IPS-18c (cell line): ENCODE measurements around the gene EXOSC1.
A peak's percentile ranks its signal among the peaks of the same experiment; 100 is the strongest.
"Not testable (repeated sequence)": the region's sequence is repeated elsewhere in the genome, so short reads cannot be mapped to it uniquely, and the experiment has no call there.

Source experiments
- H3K4me3 ChIP-seq: 2 replicates; pipeline ENCODE4 v1.7.0; 2013; ENCODE audit warnings: low read depth, mild to moderate bottlenecking, low read length, moderate library complexity; ENCODE audit not compliant: insufficient read depth
- H3K9me3 ChIP-seq: one replicate; pipeline ENCODE4 v1.6.1; 2013; ENCODE audit warnings: mild to moderate bottlenecking, low read length, moderate library complexity; ENCODE audit not compliant: control insufficient read depth, insufficient read depth

Gene EXOSC1

GRCh38 chr10:97445722-97446639, at the start of gene EXOSC1, which contains the start of gene ZDHHC16:
Gene EXOSC1, minus strand, starts transcription at chr10:97446006. Its CDS starts 21 bp downstream, at chr10:97445985.
Gene ZDHHC16, plus strand, starts transcription at chr10:97446175. Its CDS starts 5,501 bp downstream, at chr10:97451676.
- Histone ChIP-seq H3K4me3 (peak within 1 kb of the TSS; percentile 99), H3K9me3 (no peaks in the 10 kb centered on the region)

- H3K9me3 ChIP-seq = no peaks in the 10 kb centered on the region
- no peak overlapping the region for H3K4me3 ChIP-seq
Measured at GRCh38 chr10:97494863-97495506, 49.2 kb upstream of the EXOSC1 start.

DNA sequence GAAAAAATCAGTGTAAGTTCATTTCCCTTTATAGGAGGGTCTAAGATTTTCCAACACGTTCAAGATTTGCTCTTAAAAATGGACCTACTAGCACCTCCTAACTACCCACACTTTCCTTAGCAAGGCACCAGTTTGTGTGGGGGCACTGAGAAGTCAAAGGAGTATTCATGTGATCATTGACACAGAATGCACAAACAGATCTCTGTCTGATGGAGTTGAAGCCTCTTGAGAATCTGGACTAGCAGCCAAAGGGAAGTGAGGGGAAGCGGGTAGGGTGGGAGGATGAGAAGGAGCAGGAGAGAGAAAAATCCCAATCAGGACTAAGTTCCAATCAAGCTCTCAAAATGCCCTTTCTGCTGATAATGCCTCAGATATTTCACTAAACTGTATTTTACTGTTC, 48.3 kb upstream of the EXOSC1 start:
- Histone ChIP-seq H3K9me3 (no peaks in the 10 kb centered on the region), H3K4me3 (no peak overlapping the region; the same call in 1 of the 2 replicates)

DNA sequence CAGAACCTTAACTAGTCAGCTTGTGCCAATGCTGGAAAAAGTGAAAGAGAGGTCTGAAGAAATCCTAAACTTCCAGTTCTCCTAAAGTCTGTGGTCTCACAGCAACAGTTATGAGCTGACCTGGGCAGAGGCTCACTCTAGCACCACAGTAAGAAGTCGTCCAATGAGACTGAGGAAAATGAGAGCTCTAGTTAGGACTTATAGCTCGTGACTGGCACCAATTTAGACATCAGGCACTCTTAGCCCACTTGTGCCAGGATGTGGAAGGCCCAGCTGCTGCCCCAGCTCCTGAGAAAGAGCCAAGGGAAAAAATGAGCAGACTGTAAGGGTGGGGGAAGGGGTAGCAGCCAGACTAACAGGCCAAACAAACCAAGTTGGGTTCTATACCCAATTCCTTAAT, 44.8 kb upstream of the EXOSC1 start:
- H3K9me3 ChIP-seq = no peaks in the 10 kb centered on the region
- no peak overlapping the region for H3K4me3 ChIP-seq

DNA sequence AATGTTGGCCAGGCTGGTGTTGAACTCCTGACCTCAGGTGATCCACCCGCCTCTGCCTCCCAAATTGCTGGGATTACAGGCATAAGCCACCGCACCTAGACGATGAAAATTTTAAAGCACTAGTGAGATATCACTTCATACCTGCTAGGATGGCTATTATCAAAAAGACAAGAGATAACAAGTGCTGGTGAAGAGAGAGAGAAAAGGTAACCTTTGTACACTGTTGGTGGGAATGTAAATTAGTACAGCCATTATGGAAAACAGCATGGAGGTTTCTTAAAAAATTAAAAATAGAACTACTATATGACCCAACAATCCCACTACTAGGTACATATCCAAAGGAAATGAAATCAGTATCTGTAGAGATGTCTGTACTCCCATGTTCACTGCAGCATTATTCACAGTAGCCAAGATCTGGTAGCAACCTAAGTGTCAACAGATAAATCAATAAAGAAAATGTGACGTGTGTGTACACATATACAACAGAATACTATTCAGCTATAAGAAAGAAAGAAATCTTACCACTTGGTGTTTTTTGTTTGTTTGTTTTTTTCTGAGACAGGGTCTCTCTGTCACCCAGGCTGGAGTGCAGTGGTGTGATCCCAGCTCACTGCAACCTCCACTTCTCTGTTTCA, 40.0 kb upstream of the EXOSC1 start:
- Histone ChIP-seq H3K4me3 (no peak overlapping the region), H3K9me3 (no peaks in the 10 kb centered on the region)

DNA sequence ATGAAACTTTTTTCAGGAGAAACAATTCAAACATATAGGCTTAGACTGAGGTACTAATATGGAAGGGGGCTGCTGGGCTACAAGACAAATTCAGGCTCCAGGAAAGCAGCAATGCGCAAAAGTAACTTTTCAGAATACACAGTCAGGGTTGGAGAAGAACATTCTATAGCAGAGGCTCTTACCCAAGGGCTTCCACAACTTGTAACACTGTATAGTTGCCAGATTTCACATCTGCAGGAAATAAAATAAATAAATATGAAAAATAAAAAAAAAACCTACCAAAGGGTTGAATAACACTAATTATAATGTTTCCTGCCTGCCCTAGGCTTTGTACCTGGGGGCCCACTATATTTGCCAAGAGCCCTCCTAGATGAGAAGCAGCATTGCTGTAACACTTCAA, 38.1 kb upstream of the EXOSC1 start:
- Histone ChIP-seq H3K4me3 (no peak overlapping the region), H3K9me3 (no peaks in the 10 kb centered on the region)

- H3K9me3 ChIP-seq = no peaks in the 10 kb centered on the region
- no peak overlapping the region for H3K4me3 ChIP-seq
Measured at GRCh38 chr10:97483506-97483905, 37.7 kb upstream of the EXOSC1 start.

GRCh38 chr10:97482381-97482780, 36.6 kb upstream of the EXOSC1 start:
- no peak overlapping the region for H3K4me3 ChIP-seq
- no peaks in the 10 kb centered on the region for H3K9me3 ChIP-seq

- no peak overlapping the region for H3K4me3 ChIP-seq
Measured at GRCh38 chr10:97481071-97481470, 35.3 kb upstream of the EXOSC1 start.

DNA sequence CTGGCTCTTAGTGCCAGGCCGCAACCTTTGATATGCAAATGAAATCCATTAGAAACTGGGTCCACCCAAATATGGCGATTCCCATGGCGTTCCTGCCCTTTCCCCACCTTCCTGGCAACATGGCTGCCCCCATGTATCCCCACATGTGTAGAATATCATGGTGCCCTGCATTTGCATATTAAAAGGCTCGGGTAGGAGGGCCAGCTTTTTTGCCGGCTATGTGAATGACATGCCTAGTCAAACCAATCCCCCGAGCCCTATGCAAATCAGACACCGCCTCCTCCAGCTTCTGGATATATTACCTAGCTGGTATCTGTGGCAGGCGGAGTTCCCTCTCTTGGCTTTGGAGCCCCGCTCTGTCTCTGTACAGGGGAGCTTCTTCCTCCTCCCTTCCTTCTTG, 34.1 kb upstream of the EXOSC1 start:
- Histone ChIP-seq H3K4me3 (no peak overlapping the region), H3K9me3 (no peaks in the 10 kb centered on the region)

More at GRCh38 chr10:97481071-97481470, 35.3 kb upstream of the EXOSC1 start:
- no peaks in the 10 kb centered on the region for H3K9me3 ChIP-seq

DNA sequence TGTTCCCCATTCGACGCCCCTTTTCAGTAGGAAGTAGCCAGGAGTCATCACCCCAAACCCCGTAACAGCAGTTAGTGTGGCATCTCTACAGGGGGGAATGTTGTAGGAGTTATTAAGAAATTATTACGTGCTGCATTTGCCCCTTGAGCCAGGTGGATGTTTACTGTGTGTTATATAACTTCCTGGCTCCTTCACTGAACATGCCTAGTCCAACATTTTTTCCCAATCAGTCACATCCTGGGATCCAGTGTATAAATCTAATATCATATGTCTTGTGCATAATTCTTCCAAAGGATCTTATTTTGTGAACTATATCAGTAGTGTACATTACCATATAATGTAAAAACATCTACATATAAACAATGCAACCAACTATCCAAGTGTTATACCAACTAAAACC, 33.6 kb upstream of the EXOSC1 start:
- not testable (repeated sequence) for H3K9me3 ChIP-seq, H3K4me3 ChIP-seq

DNA sequence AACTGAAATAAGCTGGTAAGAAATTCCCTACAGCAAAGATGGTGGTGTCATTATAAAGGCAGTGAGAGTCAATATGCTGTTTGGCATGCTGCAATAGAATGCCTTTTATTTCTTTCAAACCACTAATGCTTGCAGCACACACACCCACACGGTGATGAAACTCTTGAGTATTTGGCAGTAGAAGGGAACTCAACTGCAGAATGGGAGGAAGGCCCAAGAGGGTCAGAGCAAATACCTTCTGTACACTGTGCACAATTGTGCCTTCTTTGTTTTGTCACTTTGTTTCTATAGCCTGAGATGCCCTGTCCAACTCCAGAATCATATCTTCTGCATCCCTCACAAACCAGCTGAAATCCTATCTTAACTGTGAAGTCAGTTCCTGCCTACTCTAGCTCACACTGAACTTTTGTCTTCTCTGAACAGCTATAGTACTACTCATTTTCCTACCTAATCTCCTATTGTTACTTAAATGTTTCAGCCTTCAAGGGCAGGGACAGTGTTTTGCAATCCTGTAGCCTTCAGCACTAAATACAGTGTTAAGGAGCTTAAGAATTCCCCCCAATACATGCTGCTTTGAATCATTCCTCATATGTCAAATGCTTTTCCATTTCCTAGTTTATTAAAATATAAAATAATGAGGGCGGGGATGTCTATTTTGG, 30.3 kb upstream of the EXOSC1 start:
- Histone ChIP-seq H3K9me3 (no peaks in the 10 kb centered on the region), H3K4me3 (no peak overlapping the region)

DNA sequence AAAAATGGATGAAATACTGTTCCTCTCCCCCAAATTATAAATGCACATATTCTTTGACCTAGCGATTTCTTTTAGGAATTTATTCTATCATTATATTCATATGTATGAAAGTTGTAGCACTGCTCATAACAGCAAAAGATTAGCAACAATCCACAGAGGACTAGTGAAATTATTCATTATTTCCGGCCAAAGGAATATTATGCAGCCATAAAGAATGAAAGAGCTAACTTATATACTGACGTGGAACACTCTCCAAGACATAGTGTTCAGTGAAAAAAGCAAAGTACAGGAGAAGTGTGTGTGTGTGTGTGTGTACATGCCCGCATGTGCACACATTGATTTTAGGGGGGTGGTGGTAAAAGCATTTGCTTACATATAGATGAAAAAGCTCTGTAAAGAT, 29.1 kb upstream of the EXOSC1 start:
- H3K9me3 ChIP-seq = no peaks in the 10 kb centered on the region
- H3K4me3 ChIP-seq = no peak overlapping the region

GRCh38 chr10:97468781-97469180, 23.0 kb upstream of the EXOSC1 start:
- H3K9me3 ChIP-seq, H3K4me3 ChIP-seq: not testable (repeated sequence)

DNA sequence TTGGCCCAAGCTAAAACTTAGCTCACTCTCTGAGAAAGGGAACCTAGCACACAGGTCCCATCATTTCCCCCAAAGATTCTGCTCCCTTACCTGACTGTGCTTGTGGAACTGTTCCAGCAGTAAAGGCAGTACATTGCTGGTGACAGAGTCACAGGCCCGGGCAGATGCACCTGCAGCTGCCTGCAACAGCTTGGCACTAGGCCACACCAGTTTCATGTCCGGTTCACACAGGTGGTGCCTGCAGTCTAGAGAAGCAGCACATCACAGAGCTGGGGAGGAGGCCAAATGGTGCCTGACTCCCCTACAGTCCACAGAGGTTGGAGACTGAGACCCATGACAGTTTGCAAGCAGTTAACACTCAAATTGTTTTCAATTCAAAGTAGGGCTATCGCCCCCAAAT, 22.4 kb upstream of the EXOSC1 start:
- Histone ChIP-seq H3K9me3 (no peaks in the 10 kb centered on the region), H3K4me3 (no peak overlapping the region)

DNA sequence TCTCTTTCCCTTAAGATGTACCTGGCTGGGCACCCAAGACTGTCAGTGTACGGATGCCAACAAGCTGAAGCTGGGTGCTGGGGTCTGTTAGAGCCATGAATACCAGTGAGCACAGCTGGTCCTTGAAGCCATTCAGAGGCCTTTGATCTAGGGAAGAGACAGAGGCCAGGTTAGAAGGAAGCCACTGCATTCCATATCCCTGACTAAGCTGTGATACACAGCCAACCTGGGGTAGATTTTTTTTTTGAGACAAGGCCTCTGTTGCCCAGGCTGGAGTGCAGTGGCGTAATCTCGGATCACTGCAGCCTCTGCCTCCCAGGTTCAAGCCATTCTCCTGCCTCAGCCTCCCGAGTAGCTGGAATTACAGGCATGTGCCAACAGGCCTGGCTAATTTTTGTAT, 20.9 kb upstream of the EXOSC1 start:
- H3K4me3 ChIP-seq = no peak overlapping the region
- H3K9me3 ChIP-seq = no peaks in the 10 kb centered on the region

DNA sequence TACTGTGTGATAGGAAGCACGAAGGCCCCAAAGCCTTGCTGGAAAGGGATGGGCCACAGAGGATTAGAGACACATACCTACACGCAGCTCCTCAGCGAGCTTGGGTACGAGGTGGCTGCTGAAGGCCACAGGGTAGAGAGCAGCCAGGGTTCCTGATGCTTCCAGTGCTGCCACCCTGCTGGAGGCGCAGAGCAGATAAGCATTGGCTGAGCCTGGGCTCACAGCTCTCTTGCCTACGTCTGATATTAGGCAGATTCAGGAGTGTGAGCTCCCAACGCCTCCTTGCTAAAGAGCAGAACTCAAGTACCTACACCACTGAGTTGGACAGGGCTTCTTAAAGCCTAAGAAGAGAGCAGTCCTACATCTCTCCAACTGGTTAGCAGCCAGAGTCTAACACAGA, 20.2 kb upstream of the EXOSC1 start:
- H3K9me3 ChIP-seq = no peaks in the 10 kb centered on the region
- H3K4me3 ChIP-seq = no peak overlapping the region
